Activated CD4-positive, alpha-beta T cell treated with anti-CD3 and anti-CD28 coated beads, Interleukin-2, Interleukin-4, amounts not matched to agents 100 ng/mL and 50 ng/mL, durations not matched to agents 16 hours and 8 hours (primary cell): ENCODE data around the gene AGL.
"Not testable (repeated sequence)": the region's sequence is repeated elsewhere in the genome, so short reads cannot be mapped to it uniquely, and the experiment has no call there.

Source experiments
- DNase-seq: peaks from one replicate; pipeline ENCODE4 v3.0.0-alpha.2; 2020; ENCODE audit warnings: low spot score

Gene AGL

GRCh38 chr1:99851850-99852454 is 1.8 kb downstream of the AGL start:
- DNase-seq = no peak

GRCh38 chr1:99852648-99853047 is 2.5 kb downstream of the AGL start:
- no peak for DNase-seq

- DNase-seq = no peak
Measured at GRCh38 chr1:99855914-99856450, 5.8 kb downstream of the AGL start.

GRCh38 chr1:99857041-99857440 is 6.9 kb downstream of the AGL start:
- not testable (repeated sequence) for DNase-seq

- no peak for DNase-seq
Measured at GRCh38 chr1:99858286-99858685, 8.1 kb downstream of the AGL start.

- DNase-seq = no peak
Measured at GRCh38 chr1:99858881-99859280, 8.7 kb downstream of the AGL start.

GRCh38 chr1:99860703-99861102 is 10.5 kb downstream of the AGL start:
- no peak for DNase-seq

- no peak for DNase-seq
Measured at GRCh38 chr1:99867682-99868081, 17.5 kb downstream of the AGL start.

- no peak for DNase-seq
Measured at GRCh38 chr1:99869304-99869703, 19.1 kb downstream of the AGL start.

GRCh38 chr1:99869723-99870122 is 19.6 kb downstream of the AGL start:
- DNase-seq = no peak

GRCh38 chr1:99872063-99872462 is 21.9 kb downstream of the AGL start:
- no peak for DNase-seq

GRCh38 chr1:99877568-99877967 is 27.4 kb downstream of the AGL start:
- no peak for DNase-seq

- no peak for DNase-seq
Measured at GRCh38 chr1:99886179-99886578, 36.0 kb downstream of the AGL start.

GRCh38 chr1:99886841-99887240 is 36.7 kb downstream of the AGL start:
- DNase-seq = no peak

- DNase-seq = no peak
Measured at GRCh38 chr1:99887890-99888289, 37.7 kb downstream of the AGL start.

GRCh38 chr1:99891997-99892396 is 41.8 kb downstream of the AGL start:
- DNase-seq = no peak

- not testable (repeated sequence) for DNase-seq
Measured at GRCh38 chr1:99903278-99903677, 53.1 kb downstream of the AGL start.

GRCh38 chr1:99906535-99906934 is 56.4 kb downstream of the AGL start:
- no peak for DNase-seq

- no peak for DNase-seq
Measured at GRCh38 chr1:99917214-99917613, 67.1 kb downstream of the AGL start.

GRCh38 chr1:99919220-99919619 is 69.1 kb downstream of the AGL start:
- no peak for DNase-seq

- DNase-seq = no peak
Measured at GRCh38 chr1:99934801-99935200, 84.6 kb downstream of the AGL start.

- DNase-seq = no peak
Measured at GRCh38 chr1:99935534-99935933, 85.4 kb downstream of the AGL start.

- no peak for DNase-seq
Measured at GRCh38 chr1:99936071-99936470, 85.9 kb downstream of the AGL start.

- DNase-seq = no peak
Measured at GRCh38 chr1:99942723-99943122, 92.6 kb downstream of the AGL start.
